OCI-LY1 (cell line): Measurements from ENCODE around the gene SCRG1.

Experiments used
- H2AFZ ChIP-seq: fragments of 200-600 bp; sonication (generic), shearing (Covaris generic); 2 replicates; pipeline ENCODE4 v1.6.0; 2014; ENCODE audit warnings: antibody characterized with exemption, mild to moderate bottlenecking, low read length
- H3F3A ChIP-seq: fragments of 200-600 bp; sonication (generic), shearing (Covaris generic); 2 replicates; pipeline ENCODE4 v1.6.0; 2014; ENCODE audit warnings: mild to moderate bottlenecking, antibody characterized with exemption, low read length, moderate library complexity; ENCODE audit not compliant: insufficient read depth
- H3K27ac ChIP-seq: fragments of 200-600 bp; sonication (generic); 2 replicates; pipeline ENCODE4 v1.5.1; 2014; ENCODE audit warnings: low read length, mixed run types, mild to moderate bottlenecking, low read depth; ENCODE audit not compliant: poor library complexity, severe bottlenecking
- H3K27me3 ChIP-seq: fragments of 200-600 bp; sonication (generic); 2 replicates; pipeline ENCODE4 v1.6.0; 2014; ENCODE audit warnings: antibody characterized with exemption, mild to moderate bottlenecking, low read length, moderate library complexity; ENCODE audit not compliant: insufficient read depth
- H3K36me3 ChIP-seq: fragments of 200-600 bp; sonication (generic); 2 replicates; pipeline ENCODE4 v1.6.1; 2014; ENCODE audit warnings: mild to moderate bottlenecking, antibody characterized with exemption, low read length, moderate library complexity, mixed read lengths; ENCODE audit not compliant: insufficient read depth
- H3K4me1 ChIP-seq: fragments of 200-600 bp; sonication (generic); 2 replicates; pipeline ENCODE4 v1.5.1; 2014; ENCODE audit warnings: mild to moderate bottlenecking, low read length, moderate library complexity; ENCODE audit not compliant: insufficient read depth, severe bottlenecking
- H3K4me2 ChIP-seq: fragments of 200-600 bp; sonication (generic), shearing (Covaris generic); 2 replicates; pipeline ENCODE4 v1.6.1; 2014; ENCODE audit warnings: low read length
- H3K4me3 ChIP-seq: fragments of 200-600 bp; sonication (generic); 2 replicates; pipeline ENCODE4 v1.5.1; 2014; ENCODE audit warnings: low read length, low read depth, mild to moderate bottlenecking, mixed read lengths; ENCODE audit not compliant: poor library complexity, severe bottlenecking
- H3K79me2 ChIP-seq: fragments of 200-600 bp; shearing (Covaris generic); 2 replicates; pipeline ENCODE4 v1.6.1; 2016; ENCODE audit warnings: mixed run types, low read length, mixed read lengths; ENCODE audit not compliant: insufficient read depth
- H3K9ac ChIP-seq: fragments of 200-600 bp; sonication (generic), shearing (Covaris generic); 2 replicates; pipeline ENCODE4 v1.6.1; 2014; ENCODE audit warnings: mild to moderate bottlenecking, low read length, mixed read lengths
- H3K9me2 ChIP-seq: fragments of 200-600 bp; sonication (generic), shearing (Covaris generic); 2 replicates; pipeline ENCODE4 v1.6.1; 2014; ENCODE audit warnings: low read depth, mild to moderate bottlenecking, low read length, mixed read lengths
- H3K9me3 ChIP-seq: fragments of 200-600 bp; shearing (Covaris generic); 2 replicates; pipeline ENCODE4 v1.6.1; 2014; ENCODE audit warnings: low read length, mixed read lengths
- H4K20me1 ChIP-seq: fragments of 200-600 bp; sonication (generic), shearing (Covaris generic); 2 replicates; pipeline ENCODE4 v1.6.0; 2016; ENCODE audit warnings: mild to moderate bottlenecking, low read length; ENCODE audit not compliant: insufficient read depth
- CTCF ChIP-seq: fragments of 200-600 bp; sonication (generic), shearing (Covaris generic); IDR thresholded peaks from 2 replicates; pipeline ENCODE4 v1.5.1; 2017; ENCODE audit warnings: mild to moderate bottlenecking, antibody characterized with exemption, low read length, moderate library complexity, mixed read lengths
- EZH2 ChIP-seq: fragments of 200-600 bp; sonication (generic), shearing (Covaris generic); IDR thresholded peaks from 2 replicates; pipeline ENCODE4 v1.8.0; 2017; ENCODE audit warnings: borderline replicate concordance, mixed run types, mild to moderate bottlenecking, antibody characterized with exemption, low read length, moderate library complexity, mixed read lengths

Gene SCRG1

GRCh38 chr4:173398779-173399415 is at the start of gene SCRG1:
Gene SCRG1 (minus strand): TSS chr4:173399116. CDS start chr4:173391414, 7,702 bp downstream.
- H2AFZ ChIP-seq: no peak within 1 kb of the TSS

GRCh38 chr4:173448103-173448502 is 49.2 kb upstream of the SCRG1 start:
- H3F3A ChIP-seq: no peaks in the 10 kb centered on the region
- no peaks in the 10 kb centered on the region for H3K9me3 ChIP-seq
- H3K79me2 ChIP-seq: no peaks in the 10 kb centered on the region
- H2AFZ ChIP-seq: no peak overlapping the region
- H4K20me1 ChIP-seq: no peaks in the 10 kb centered on the region
- H3K9ac ChIP-seq: no peak overlapping the region
- no peaks in the 10 kb centered on the region for H3K9me2 ChIP-seq
- no peak overlapping the region for H3K27ac ChIP-seq
- no peaks in the 10 kb centered on the region for H3K36me3 ChIP-seq
- no peaks in the 10 kb centered on the region for H3K4me1 ChIP-seq
- TF ChIP-seq EZH2: no peak
- TF ChIP-seq CTCF: no peak
- no peaks in the 10 kb centered on the region for H3K27me3 ChIP-seq
- H3K4me3 ChIP-seq: no peak overlapping the region
- H3K4me2 ChIP-seq: no peak overlapping the region

More at GRCh38 chr4:173398779-173399415, at the start of gene SCRG1:
- Histone ChIP-seq H3K4me2 (no peak within 1 kb of the TSS), H3K27ac (no peak within 1 kb of the TSS), H3F3A (no peaks in the 10 kb centered on the region), H3K27me3 (no peaks in the 10 kb centered on the region), H3K9me3 (no peaks in the 10 kb centered on the region), H3K4me3 (no peak within 1 kb of the TSS), H4K20me1 (no peaks in the 10 kb centered on the region), H3K79me2 (no peaks in the 10 kb centered on the region), H3K9me2 (no peaks in the 10 kb centered on the region), H3K4me1 (no peaks in the 10 kb centered on the region), H3K9ac (no peak within 1 kb of the TSS), H3K36me3 (no peaks in the 10 kb centered on the region)
- TF ChIP-seq CTCF (no peak), EZH2 (no peak)

GRCh38 chr4:173446416-173446815 is 47.5 kb upstream of the SCRG1 start:
- H2AFZ ChIP-seq: no peak overlapping the region
- H3K27me3 ChIP-seq: no peaks in the 10 kb centered on the region
- no peaks in the 10 kb centered on the region for H3K79me2 ChIP-seq
- no peaks in the 10 kb centered on the region for H3K36me3 ChIP-seq
- no peak overlapping the region for H3K9ac ChIP-seq
- H3K9me3 ChIP-seq: no peaks in the 10 kb centered on the region
- no peak for TF ChIP-seq EZH2
- no peak for TF ChIP-seq CTCF
- no peak overlapping the region for H3K4me3 ChIP-seq
- H3K4me2 ChIP-seq: no peak overlapping the region
- H3F3A ChIP-seq: no peaks in the 10 kb centered on the region
- no peaks in the 10 kb centered on the region for H3K4me1 ChIP-seq
- H3K27ac ChIP-seq: no peak overlapping the region
- no peaks in the 10 kb centered on the region for H3K9me2 ChIP-seq
- H4K20me1 ChIP-seq: no peaks in the 10 kb centered on the region
